H1 (cell line): ENCODE data around the gene SLC25A45. TPM values are rescaled to one million over a fixed set of nuclear protein-coding genes. Genes with fewer than 3 reads are reported as not detected.
A peak's percentile ranks its signal among the peaks of the same experiment; 100 is the strongest.

Experiments used
- CTCF ChIA-PET: fragments of 300-600 bp; sonication (Branson Sonifier 250); formaldehyde crosslinking; loops from one replicate; lab custom pipeline; 2021; ENCODE audit not compliant: partially characterized antibody; lab: Charles Lee
- POLR2A ChIA-PET: fragments of 300-600 bp; sonication (Branson Sonifier 250); formaldehyde crosslinking; loops from one replicate; lab custom pipeline; 2021; ENCODE audit warnings: inconsistent platforms; ENCODE audit not compliant: partially characterized antibody; lab: Charles Lee
- DNase-seq, 2 experiments: peaks; one replicate each; pipeline versions ENCODE4 v3.0.0 to v3.0.0-alpha.2; 2010 to 2022; ENCODE audit warnings: low spot score in 2 of 2, low read depth in 1 of 2, mixed read lengths in 1 of 2
- FAIRE-seq: peaks from 2 replicates; lab custom pipeline; 2011; peaks lifted over from hg19 to GRCh38; lab: Jason Lieb, UNC
- H2AFZ ChIP-seq: 2 replicates; pipeline ENCODE4 v1.8.1; 2012; ENCODE audit warnings: low read length, inconsistent platforms
- H2AK5ac ChIP-seq: 2 replicates; pipeline ENCODE4 v1.6.1; 2013; ENCODE audit warnings: low read depth, low read length
- H2BK120ac ChIP-seq: replicated peaks from 2 replicates; pipeline ENCODE3; 2013; ENCODE audit warnings: low read depth, low read length, inconsistent platforms
- H2BK12ac ChIP-seq: 2 replicates; pipeline ENCODE4 v1.6.1; 2013; ENCODE audit warnings: low read depth, low read length
- H2BK15ac ChIP-seq: 2 replicates; pipeline ENCODE4 v1.6.1; 2013; ENCODE audit warnings: low read length
- H2BK20ac ChIP-seq: 2 replicates; pipeline ENCODE4 v1.6.1; 2013; ENCODE audit warnings: low read length
- H2BK5ac ChIP-seq: 2 replicates; pipeline ENCODE4 v1.6.1; 2013; ENCODE audit warnings: low read depth, low read length
- H3K14ac ChIP-seq: 2 replicates; pipeline ENCODE4 v1.6.1; 2013; ENCODE audit warnings: inconsistent platforms; ENCODE audit not compliant: insufficient read length
- H3K18ac ChIP-seq: 2 replicates; pipeline ENCODE4 v1.6.1; 2013; ENCODE audit warnings: low read length; ENCODE audit errors: extremely low read depth
- H3K23ac ChIP-seq: 2 replicates; pipeline ENCODE4 v1.6.1; 2013; ENCODE audit warnings: inconsistent platforms; ENCODE audit not compliant: insufficient read length
- H3K23me2 ChIP-seq: 2 replicates; pipeline ENCODE4 v1.6.1; 2013; ENCODE audit warnings: low read depth, low read length
- H3K27ac ChIP-seq: 2 replicates; pipeline ENCODE4 v1.6.1; 2011; ENCODE audit warnings: low read depth, low read length, inconsistent platforms
- H3K27me3 ChIP-seq, 4 experiments: replicated peaks in 1 of 4; 1 replicate in 1 of 4; 2 replicates in 3 of 4; pipeline versions ENCODE4 v1.6.1 to v1.8.1; 2011 to 2013; ENCODE audit warnings: low read length in 3 of 4, mild to moderate bottlenecking in 3 of 4, inconsistent platforms in 2 of 4, mixed read lengths in 2 of 4, moderate library complexity in 1 of 4; ENCODE audit not compliant: control insufficient read depth in 3 of 4, insufficient read depth in 3 of 4; ENCODE audit errors: extremely low read depth in 1 of 4
- H3K36me3 ChIP-seq, 4 experiments: 2 replicates each; pipeline versions ENCODE4 v1.6.1 to v1.8.1; 2011 to 2013; ENCODE audit warnings: mild to moderate bottlenecking in 4 of 4, low read length in 3 of 4, moderate library complexity in 2 of 4, control low read depth in 1 of 4, inconsistent platforms in 1 of 4; ENCODE audit not compliant: insufficient read depth in 4 of 4, control insufficient read depth in 2 of 4
- H3K4ac ChIP-seq: replicated peaks from 2 replicates; pipeline ENCODE3; 2013; ENCODE audit warnings: low read length, low read depth, mixed read lengths, inconsistent platforms; ENCODE audit not compliant: insufficient read length
- H3K4me1 ChIP-seq, 4 experiments: replicated peaks in 1 of 4; 1 replicate in 1 of 4; 2 replicates in 3 of 4; pipeline versions ENCODE4 v1.6.1 to v1.8.1; 2011 to 2013; ENCODE audit warnings: low read length in 3 of 4, inconsistent platforms in 2 of 4, mixed read lengths in 1 of 4; ENCODE audit not compliant: insufficient read depth in 4 of 4, control insufficient read depth in 3 of 4
- H3K4me2 ChIP-seq, 2 experiments: 2 replicates each; pipeline versions ENCODE4 v1.6.1 to v1.8.1; 2011 to 2013; ENCODE audit warnings: low read depth in 2 of 2, low read length in 2 of 2, control low read depth in 1 of 2, inconsistent platforms in 1 of 2, mild to moderate bottlenecking in 1 of 2; ENCODE audit not compliant: insufficient read depth in 1 of 2
- H3K4me3 ChIP-seq, 4 experiments: fragments of 200-600, 300-600 bp in 1 of 4; sonication (generic), shearing (Covaris generic), sonication (Bioruptor Twin) in 1 of 4; 2 replicates each; pipeline versions ENCODE4 v1.5.1 to v1.8.1; 2011 to 2016; ENCODE audit warnings: low read length in 4 of 4, low read depth in 3 of 4, control low read depth in 2 of 4, inconsistent platforms in 2 of 4, mild to moderate bottlenecking in 2 of 4, mixed read lengths in 1 of 4, moderate library complexity in 1 of 4; ENCODE audit not compliant: insufficient read depth in 2 of 4; ENCODE audit errors: extremely low read depth in 1 of 4
- H3K56ac ChIP-seq: replicated peaks from 2 replicates; pipeline ENCODE3; 2013; ENCODE audit warnings: low read depth, mild to moderate bottlenecking, mixed read lengths, low read length, inconsistent platforms; ENCODE audit not compliant: insufficient read length
- H3K79me1 ChIP-seq: 2 replicates; pipeline ENCODE4 v1.6.1; 2013; ENCODE audit warnings: low read depth, low read length, control low read depth
- H3K79me2 ChIP-seq, 2 experiments: 2 replicates each; pipeline versions ENCODE4 v1.6.1 to v1.8.1; 2012 to 2013; ENCODE audit warnings: low read length in 2 of 2, mild to moderate bottlenecking in 2 of 2, inconsistent platforms in 1 of 2; ENCODE audit not compliant: insufficient read depth in 2 of 2, control insufficient read depth in 1 of 2
- H3K9ac ChIP-seq, 4 experiments: replicated peaks in 1 of 4; 1 replicate in 1 of 4; 2 replicates in 3 of 4; pipeline versions ENCODE4 v1.6.1 to v1.8.1; 2011 to 2013; ENCODE audit warnings: low read depth in 3 of 4, low read length in 3 of 4, control low read depth in 2 of 4, mild to moderate bottlenecking in 2 of 4, moderate library complexity in 2 of 4, inconsistent platforms in 1 of 4; ENCODE audit errors: extremely low read depth in 1 of 4
- H3K9me3 ChIP-seq, 2 experiments: 2 replicates each; pipeline versions ENCODE4 v1.6.1 to v1.8.1; 2012 to 2013; ENCODE audit warnings: mild to moderate bottlenecking in 2 of 2, moderate library complexity in 2 of 2, control low read depth in 1 of 2, inconsistent platforms in 1 of 2, low read depth in 1 of 2, low read length in 1 of 2, mixed read lengths in 1 of 2; ENCODE audit not compliant: insufficient read depth in 2 of 2
- H4K20me1 ChIP-seq, 2 experiments: replicated peaks in 1 of 2; 2 replicates each; pipeline versions ENCODE3 to v1.8.1; 2011 to 2013; ENCODE audit warnings: inconsistent platforms in 2 of 2, low read length in 2 of 2, mild to moderate bottlenecking in 1 of 2; ENCODE audit not compliant: insufficient read depth in 2 of 2, control insufficient read depth in 1 of 2
- H4K5ac ChIP-seq: 2 replicates; pipeline ENCODE4 v1.6.1; 2013; ENCODE audit warnings: low read length, low read depth, mixed read lengths, inconsistent platforms; ENCODE audit not compliant: insufficient read length
- H4K8ac ChIP-seq: 2 replicates; pipeline ENCODE4 v1.8.0; 2013; ENCODE audit warnings: mild to moderate bottlenecking, moderate library complexity, low read length, inconsistent platforms; ENCODE audit not compliant: insufficient read depth; ENCODE audit errors: extremely low read depth
- H4K91ac ChIP-seq: replicated peaks from 2 replicates; pipeline ENCODE3; 2013; ENCODE audit warnings: low read length, mixed read lengths, inconsistent platforms; ENCODE audit not compliant: insufficient read length
- BACH1 ChIP-seq: IDR thresholded peaks from 2 replicates; pipeline ENCODE4 v1.6.1; 2012; ENCODE audit warnings: low read length, improper control_type of control experiment
- CBX8 ChIP-seq: fragments of 300-800, 300-1000 bp; sonication (generic); IDR thresholded peaks from 2 replicates; pipeline ENCODE4 v1.7.1; 2016; ENCODE audit warnings: low read depth, low read length, borderline replicate concordance
- SP4 ChIP-seq: IDR thresholded peaks from 2 replicates; pipeline ENCODE4 v1.6.1; 2012; ENCODE audit warnings: low read length, inconsistent platforms
- TCF12 ChIP-seq: IDR thresholded peaks from 2 replicates; pipeline ENCODE4 v1.6.1; 2011; ENCODE audit warnings: low read depth, mild to moderate bottlenecking, low read length
- WGBS, 2 experiments: shearing (Covaris generic) in 1 of 2; methylation state at CpG; one replicate each; pipeline versions ENCODE4 v1.1.6 to v1.1.7; 2013 to 2015; ENCODE audit warnings: low lambda C conversion rate in 2 of 2, mixed read lengths in 2 of 2, inconsistent platforms in 1 of 2, low coverage in 1 of 2, missing lambda C conversion rate in 1 of 2; ENCODE audit not compliant: insufficient replicate concordance in 2 of 2, insufficient coverage in 1 of 2, insufficient read length in 1 of 2; ENCODE audit errors: extremely low coverage in 1 of 2, missing lambda C conversion rate in 1 of 2; 5-methylcytosine and 5-hydroxymethylcytosine counted together
- polyA plus RNA-seq, 7 experiments: library from polyadenylated mRNA; depleted of rRNA in 3 of 7; stranded (reverse) in 5 of 7; unstranded in 2 of 7; fragments of >200 nt in 5 of 7; fragments of 200-250 nt in 2 of 7; gene quantifications; 1 replicate in 5 of 7; 2 replicates in 1 of 7; 4 replicates in 1 of 7; pipeline versions ENCODE4 v1.2.1 to v1.2.3, GENCODE V29; 2011 to 2013; ENCODE audit warnings: missing spikeins in 2 of 7, mixed read lengths in 2 of 7
- total RNA-seq: library from RNA; stranded (reverse); fragmentation: NEBNext Ultra II Directional; extraction: Animal tissue kit (Norgen Biotek cat#: 25700); gene quantifications from 2 replicates; pipeline ENCODE4 v1.2.1, GENCODE V29; 2021

SLC25A45 gene
- total and polyA plus RNA-seq, 2 of the 8 experiments (the other 6 are each of a cell fraction or from before 2014, with no cell fraction given), result 0.54 to 0.59 TPM

- H3K4me3 ChIP-seq, result no peak overlapping the region
- H3K79me2 ChIP-seq, result no peaks in the 10 kb centered on the region
- CTCF ChIA-PET, result interaction anchor here (0.7 to 2.6 kb wide), 11 partner anchors 9 to 113 kb away, joined by 3 to 23 read pairs (median 5); partner anchors contain the start of gene CDC42EP2
- no peak overlapping the region for H3K23ac ChIP-seq
- H3K18ac ChIP-seq, result no peak overlapping the region
- H3K9me3 ChIP-seq, result no peaks in the 10 kb centered on the region
- H4K8ac ChIP-seq, result no peak overlapping the region; the same call in 1 of the 2 replicates
- no peaks in the 10 kb centered on the region for H3K23me2 ChIP-seq
- H3K9ac ChIP-seq, result no peak overlapping the region
- no peak overlapping the region for H2AK5ac ChIP-seq
- H4K91ac ChIP-seq, result no peak overlapping the region
- no peak overlapping the region for H2BK15ac ChIP-seq
- POLR2A ChIA-PET, result interaction anchor here (0.8 to 17.0 kb wide), 5 partner anchors 19 to 117 kb away, joined by 3 to 202 read pairs (median 5); partner anchors contain the start of genes MALAT1 and NEAT1
- no peak overlapping the region for H3K56ac ChIP-seq
- no peak overlapping the region for H2BK120ac ChIP-seq
- no peak overlapping the region for H3K14ac ChIP-seq
- H3K4me1 ChIP-seq, result no peaks in the 10 kb centered on the region; a peak in 1 of 7 replicates
- H3K4me2 ChIP-seq, result no peak overlapping the region
- H3K36me3 ChIP-seq, result peaks cover 0 to 4% (median 0%) of the 10 kb centered on the region in 4 experiments; a peak in 2 of 8 replicates
- H2AFZ ChIP-seq, result no peak overlapping the region
- H2BK12ac ChIP-seq, result no peak overlapping the region
- DNase-seq, result no peak
- no peak overlapping the region for H4K5ac ChIP-seq
- 94% methylated on average over 32 of the region's 38 CpGs; no CpG with 5 or more reads in 1 of the 2 experiments for WGBS, 2 experiments
- H3K27ac ChIP-seq, result no peak overlapping the region
- H4K20me1 ChIP-seq, result peaks cover 0 to 2% of the 10 kb centered on the region in 2 experiments
- H3K4ac ChIP-seq, result no peak overlapping the region
- peak overlapping the region; percentile 44; the same call in 1 of the 2 replicates for H2BK5ac ChIP-seq
- no peak for FAIRE-seq
- no peaks in the 10 kb centered on the region for H3K27me3 ChIP-seq
- no peak overlapping the region for H2BK20ac ChIP-seq
- 0 out of 2 replicates have a peak, but pooled peaks cover 2% of the 10 kb centered on the region for H3K79me1 ChIP-seq
- TF ChIP-seq TCF12 (no peak), CBX8 (no peak), BACH1 (no peak), SP4 (no peak)
Measured at GRCh38 chr11:65396769-65397745, 14.6 kb upstream of the SLC25A45 start.
